Thymus (tissue), 2 donors: Measurements from ENCODE around the gene IKZF2. TPM values are rescaled to one million over a fixed set of nuclear protein-coding genes. Genes with fewer than 3 reads are reported as not detected.

ENCODE experiments used
- polyA plus RNA-seq: library from polyadenylated mRNA; stranded (reverse); fragments of 200-250 nt; gene quantifications from one replicate; pipeline ENCODE4 v1.2.3, GENCODE V29; 2013
- total RNA-seq: library from RNA; stranded (reverse); fragments of 120-200 nt; gene quantifications from one replicate; pipeline ENCODE4 v1.2.4, GENCODE V29; 2013
- donor health status: healthy.

The IKZF2 gene
- total and polyA plus RNA-seq, 2 donors = 19.2 to 158 TPM

Other genes with a start within 250 kb of the IKZF2 start
- 45.0 TPM for gene SPAG16, start 132.9 kb upstream of the IKZF2 start, total RNA-seq
- gene SPAG16, start 132.9 kb upstream of the IKZF2 start, polyA plus RNA-seq = 32.0 TPM